Kidney glomerular epithelial cell (primary cell): ENCODE measurements around the gene TANGO2.

Source experiments
- DNase-seq: peaks from one replicate; lab custom pipeline; 2025; lab: John Stamatoyannopoulos, UW

Gene TANGO2

GRCh38 chr22:20026996-20027601 is 6.2 kb downstream of the TANGO2 start:
- DNase-seq: no peak

DNA sequence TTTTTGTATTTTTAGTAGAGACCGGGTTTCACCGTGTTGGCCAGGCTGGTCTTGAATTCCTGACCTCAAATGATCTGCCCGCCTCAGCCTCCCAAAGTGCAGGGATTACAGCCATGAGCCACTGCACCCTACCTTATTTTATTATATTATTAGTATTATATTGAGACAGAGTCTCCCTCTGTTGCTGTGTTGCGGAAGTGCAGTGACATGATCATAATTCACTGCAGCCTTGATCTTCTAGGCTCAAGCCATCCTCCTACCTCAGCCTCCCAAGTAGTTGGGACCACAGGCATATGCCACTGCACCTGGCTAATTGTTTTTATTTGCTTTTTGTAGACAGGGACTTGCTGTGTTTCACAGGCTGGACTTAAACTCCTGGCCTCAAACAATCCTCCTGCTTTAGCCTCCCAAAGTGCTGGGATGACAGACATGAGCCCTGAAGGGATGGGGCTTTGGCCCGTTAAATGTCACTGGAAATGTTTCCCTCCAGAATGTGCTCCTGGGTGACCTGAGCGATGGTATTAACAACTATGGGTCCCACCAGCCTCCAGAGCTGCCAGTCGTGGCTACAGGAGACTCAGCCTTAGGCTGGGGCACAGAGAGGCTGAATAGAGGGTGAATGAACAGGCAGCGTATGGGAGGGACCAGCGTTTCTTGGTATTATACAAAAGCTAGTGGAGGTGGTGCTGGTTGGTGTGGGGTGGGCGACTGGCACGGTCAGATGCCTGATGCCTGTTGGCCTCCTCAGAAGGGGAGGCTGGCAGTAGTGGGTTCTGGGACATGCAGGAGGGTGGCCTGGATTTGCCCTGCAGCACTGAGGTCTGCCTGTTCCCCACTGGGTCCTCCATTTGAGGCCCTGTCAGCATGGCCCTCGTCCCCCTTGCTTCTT is 7.3 kb downstream of the TANGO2 start:
- no peak for DNase-seq

- no peak for DNase-seq
These were observed 8.1 kb downstream of the TANGO2 start for GRCh38 chr22:20028855-20029549.

DNA sequence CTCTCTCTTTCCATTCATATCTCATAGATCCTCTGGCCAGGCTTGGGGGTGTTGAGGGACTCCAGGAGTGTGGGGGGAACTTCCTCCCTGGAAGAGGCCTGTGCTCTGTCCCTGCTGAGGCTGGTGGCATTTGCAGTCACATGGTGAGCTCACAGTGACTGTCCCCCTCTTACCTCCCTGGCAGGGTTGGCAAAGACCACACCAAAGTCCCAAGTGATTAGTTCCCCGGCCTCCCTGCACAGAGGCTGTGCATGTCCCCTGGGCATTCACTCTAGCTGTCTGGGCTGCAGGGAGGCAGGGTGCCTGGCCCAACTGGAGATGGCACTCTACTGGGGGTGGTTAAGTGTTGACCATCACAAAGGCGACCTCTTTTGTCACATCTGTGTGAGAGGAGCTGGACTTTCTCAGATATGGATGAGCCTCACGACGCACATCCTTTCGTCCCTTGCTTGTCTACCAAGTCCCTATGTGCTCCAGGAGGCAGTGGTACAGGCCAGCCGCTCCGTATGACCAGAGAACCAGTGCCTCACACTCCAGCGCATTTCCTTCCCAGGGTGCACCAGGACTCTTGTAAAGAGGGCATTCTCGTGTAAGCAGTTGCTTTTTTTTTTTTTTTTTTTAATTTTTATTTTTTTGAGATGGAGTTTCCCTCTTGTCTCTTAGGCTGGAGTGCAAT is 8.8 kb downstream of the TANGO2 start:
- no peak for DNase-seq

- no peak for DNase-seq
These were observed 11.0 kb downstream of the TANGO2 start for GRCh38 chr22:20031732-20032406.

- no peak for DNase-seq
These were observed 11.6 kb downstream of the TANGO2 start for GRCh38 chr22:20032407-20032991.

DNA sequence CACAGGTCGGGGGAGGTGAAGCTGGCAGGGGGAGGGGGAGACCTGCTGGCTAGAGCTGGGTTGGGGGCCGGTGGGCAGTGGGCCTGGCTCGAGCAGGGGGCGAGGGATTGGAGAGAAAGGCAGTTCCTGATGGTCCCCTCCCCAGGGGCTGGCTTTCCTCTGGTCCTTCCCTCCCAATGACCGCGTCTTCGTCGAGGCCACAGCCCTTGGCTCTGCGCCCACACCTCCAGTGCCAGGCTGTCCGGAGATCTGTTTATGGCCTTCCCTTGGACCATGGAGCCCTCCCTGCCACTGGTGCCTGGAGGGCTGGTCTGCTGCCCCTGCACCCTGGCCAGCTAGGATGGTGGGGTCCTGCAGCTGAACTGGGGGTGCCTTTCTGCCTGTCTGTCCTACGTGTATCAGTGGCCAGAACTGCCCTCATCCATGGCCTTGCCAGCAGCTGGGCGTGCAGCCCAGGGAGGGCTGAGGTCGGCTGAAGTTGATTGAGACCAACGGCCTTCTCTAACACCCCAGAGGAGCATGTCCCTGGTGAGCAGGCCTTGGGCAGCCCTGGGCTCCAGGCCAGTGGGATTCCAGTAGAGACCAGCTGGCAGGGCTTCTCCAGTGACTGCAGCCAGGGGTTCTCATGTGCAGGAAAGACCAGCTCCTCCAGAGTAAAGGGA is 12.3 kb downstream of the TANGO2 start:
- DNase-seq: no peak

DNA sequence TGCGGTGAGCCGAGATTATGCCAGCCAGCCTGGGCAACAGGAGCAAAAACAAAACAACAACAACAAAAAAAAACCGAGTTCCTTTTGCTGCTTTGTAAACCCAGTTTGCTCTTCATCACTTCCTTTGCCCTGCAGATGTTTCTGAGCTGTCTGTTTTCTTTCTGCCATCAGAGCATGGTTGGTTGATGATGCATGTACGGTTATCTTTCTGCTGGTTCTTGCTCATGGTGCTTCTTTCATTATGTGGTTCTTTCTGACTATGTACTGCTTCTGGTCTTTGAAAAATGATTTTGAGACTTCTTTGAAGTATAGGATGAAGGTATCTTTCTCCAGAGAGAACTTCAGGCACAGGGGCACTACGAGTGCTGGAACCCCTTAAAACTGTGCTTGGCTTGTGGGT is 13.2 kb downstream of the TANGO2 start:
- no peak for DNase-seq

DNA sequence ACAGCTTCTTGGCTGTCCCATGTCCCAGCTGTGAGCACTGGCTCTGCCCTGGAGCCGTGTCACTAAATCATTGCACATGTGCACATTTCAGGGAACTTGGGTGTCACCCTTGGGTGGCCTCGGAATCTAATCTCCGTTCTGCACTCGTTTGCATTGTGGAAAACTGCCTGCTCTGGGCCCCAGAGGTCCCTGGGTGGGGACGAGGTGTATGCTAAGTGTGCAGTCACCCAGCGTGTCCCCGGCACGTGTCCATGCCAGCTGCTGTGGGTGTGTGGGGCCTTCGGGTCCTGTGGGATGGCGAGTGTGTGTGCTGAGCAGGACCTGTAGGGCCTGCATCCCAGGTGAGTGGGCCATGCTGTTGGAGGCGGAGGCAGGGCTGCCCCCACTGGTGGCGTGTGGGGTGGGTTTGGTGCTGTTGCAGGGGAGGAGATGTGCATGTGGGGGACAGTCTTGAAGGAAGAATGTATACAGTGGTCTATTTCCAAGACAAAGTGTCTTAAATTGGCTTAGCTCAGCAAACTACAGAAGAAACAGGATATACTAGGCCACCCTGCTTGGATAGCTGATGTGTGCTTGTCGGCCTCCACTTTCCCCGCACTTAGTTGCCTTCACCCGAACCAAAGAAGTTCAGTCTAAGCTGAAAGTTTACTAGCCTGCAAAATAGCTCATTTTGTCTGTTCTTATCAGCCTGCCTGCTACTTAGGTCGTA is 14.6 kb downstream of the TANGO2 start:
- no peak for DNase-seq

- no peak for DNase-seq
These were observed 15.2 kb downstream of the TANGO2 start for GRCh38 chr22:20036084-20036482.

DNA sequence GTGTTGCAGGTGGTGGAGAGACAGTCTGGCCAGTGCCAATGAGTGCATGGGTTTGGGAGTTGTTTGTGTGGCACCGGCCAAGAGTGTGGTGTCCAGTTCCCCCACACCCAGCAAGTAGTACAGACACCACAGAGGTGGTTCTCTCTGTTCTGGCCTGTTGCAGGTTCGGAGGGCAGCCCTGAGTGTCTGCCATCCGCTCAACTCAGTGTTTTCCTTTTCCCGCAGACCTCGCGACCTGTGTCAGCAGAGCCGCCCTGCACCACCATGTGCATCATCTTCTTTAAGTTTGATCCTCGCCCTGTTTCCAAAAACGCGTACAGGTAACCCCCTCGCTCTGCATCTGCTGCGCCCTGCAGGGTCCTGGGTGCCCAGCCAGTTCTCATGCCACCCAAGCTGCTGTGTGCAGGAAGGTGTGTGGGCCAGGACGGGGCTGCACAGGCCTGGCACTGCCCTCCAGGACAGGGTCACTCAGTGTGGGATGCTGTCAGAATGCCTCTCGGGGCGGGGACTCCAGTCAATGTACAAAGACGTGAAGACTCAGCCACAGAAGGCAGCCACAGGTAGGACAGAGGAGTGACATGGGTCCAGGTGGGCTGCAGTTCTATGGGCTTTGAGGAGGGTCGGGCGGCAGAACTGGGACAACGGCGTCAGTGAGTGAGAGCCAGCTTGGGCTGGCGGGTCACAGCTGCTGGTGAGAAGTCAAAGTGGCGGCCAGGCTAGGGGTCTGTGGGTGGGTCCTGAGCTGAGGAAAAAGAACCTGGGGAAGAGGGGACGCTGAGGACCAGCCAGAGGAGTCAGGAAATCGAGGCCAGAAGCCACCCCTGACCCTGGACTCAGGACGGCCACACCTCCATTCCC is 15.9 kb downstream of the TANGO2 start:
- DNase-seq: no peak

GRCh38 chr22:20037419-20037818 is 16.5 kb downstream of the TANGO2 start:
- DNase-seq: no peak

GRCh38 chr22:20038574-20038973 is 17.7 kb downstream of the TANGO2 start:
- DNase-seq: no peak

- DNase-seq: no peak
These were observed 18.9 kb downstream of the TANGO2 start for GRCh38 chr22:20039683-20040325.

DNA sequence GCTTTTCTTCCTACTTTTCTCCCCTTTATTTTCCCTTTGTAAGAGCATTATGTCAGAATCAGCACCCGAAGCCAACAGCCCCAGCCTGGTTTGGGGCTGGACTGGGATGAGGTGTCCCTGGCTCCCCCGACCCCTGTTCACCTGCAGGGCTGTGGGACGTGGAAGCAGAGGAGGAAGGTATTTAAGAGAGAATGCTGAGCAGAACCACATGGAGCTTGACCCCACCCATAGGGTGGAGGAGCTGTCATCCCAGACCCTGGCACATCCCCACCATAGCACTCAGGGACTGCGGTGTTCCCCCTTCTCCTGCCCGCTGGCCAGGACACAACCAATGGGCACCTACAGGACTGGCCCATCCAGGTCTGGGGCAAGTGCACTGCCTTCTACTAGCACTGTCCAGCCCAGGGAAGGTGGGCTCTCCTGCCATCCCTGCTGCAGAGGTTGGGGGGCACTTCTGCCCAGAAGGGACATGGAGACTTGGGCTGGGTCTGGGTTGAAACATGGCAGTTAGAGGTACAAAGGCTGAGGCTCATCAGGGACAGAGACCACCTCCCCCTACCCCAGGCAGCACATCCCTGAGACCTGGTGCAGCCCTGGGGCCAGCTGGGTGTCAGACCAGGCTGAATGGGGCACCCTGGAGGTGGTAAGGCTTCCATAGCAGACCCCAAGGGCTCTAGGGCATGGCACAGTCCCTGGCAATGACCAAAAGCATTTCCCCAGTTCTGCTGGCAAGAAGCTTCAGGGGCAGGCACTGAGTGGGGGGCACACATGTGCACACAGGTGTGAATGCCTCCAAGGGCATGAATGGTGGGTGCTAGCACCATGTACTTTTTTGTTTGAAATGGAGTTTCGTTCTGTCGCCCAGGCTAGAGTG is 19.7 kb downstream of the TANGO2 start:
- no peak for DNase-seq

DNA sequence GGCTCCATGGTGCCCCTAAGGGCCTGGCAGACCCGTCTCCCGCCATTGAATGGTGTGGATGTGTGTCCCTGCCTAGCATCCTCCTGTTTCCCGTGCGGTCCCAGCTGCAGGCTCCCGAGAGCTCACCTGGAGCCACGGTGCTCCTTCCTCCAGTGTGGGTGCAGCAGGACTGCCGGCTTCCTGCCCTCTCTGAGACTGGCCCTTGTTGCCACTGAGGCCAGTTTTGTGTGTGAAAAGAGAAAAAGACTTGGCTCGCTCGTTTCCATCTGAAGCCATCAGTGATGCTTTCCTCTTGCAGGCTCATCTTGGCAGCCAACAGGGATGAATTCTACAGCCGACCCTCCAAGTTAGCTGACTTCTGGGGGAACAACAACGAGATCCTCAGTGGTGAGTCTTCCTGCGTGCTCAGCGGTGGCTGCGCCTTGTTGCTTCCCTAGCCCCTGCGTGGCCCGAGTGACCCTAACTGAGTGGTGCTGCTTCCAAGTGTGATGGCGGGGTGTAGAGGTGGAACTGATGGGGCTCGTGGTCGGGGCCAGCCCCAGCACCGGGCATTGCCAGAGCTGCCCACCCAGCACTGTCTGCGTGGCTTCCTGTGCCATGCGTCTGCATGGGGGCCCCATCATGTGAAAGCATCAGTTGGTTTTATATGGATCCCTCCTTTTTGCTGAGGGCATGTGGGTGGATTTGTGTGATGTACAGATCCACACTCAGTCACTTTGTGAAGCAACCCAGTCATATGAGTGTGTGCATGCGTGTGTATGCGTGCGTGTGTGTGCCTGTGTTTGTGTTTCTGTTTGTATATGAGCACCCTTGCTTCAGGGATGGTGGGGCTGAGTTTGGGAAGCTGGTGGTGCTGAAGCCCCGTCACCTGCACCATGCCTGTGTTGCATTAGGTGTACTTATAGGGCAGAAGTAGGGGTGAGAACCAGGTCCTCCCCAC is 22.4 kb downstream of the TANGO2 start:
- DNase-seq: no peak

DNA sequence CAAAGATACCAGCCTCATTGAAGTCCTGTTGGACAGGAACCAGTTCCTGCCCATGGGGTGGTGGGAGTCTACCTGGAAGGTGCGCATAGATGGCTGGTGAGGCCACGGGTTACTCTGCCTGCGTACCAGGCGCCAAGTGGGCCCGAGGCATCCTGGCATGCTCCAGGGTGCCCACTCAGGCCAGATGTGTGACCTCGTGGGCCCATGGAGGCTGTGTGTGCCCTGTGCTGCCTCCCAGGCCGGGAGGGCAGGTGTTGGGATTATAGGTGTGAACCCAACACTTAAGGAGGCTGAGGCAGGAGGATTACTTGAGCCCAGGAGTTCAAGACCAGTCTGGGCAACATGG is 23.1 kb downstream of the TANGO2 start:
- DNase-seq: no peak
